ENCODE data around the gene PGBD5. TPM values are rescaled to one million over a fixed set of nuclear protein-coding genes. Genes with fewer than 3 reads are reported as not detected.

PGBD5 gene
- total RNA-seq, 1 donor from 2014 or later, result 0.07 TPM

GRCh38 chr1:230326971-230327891 lies 98.9 kb downstream of the PGBD5 start:
- DNase-seq (ENCODE audit: low read depth, low spot score), result no peak

DNA sequence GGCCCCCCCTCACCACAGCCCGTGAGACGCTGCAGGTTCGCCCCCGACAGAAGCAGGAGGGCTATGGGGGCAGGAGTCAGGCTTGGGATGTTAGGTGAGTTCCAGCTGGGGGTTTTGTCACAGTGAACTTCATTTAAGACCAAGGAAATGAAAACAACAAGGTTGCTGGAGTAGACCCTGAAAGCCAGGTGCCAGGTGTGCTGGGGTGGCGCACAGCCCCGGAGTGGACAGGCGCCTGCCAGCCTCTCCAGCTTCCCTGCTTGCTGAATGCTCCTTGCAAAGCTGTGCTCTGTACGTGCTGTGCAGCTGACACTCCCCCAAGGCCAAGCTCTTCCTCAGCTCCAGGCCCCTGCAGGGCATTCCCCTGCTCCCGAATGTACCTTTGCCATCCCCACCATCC lies 102.4 kb downstream of the PGBD5 start:
- DNase-seq (ENCODE audit: low read depth, low spot score), result no peak

DNA sequence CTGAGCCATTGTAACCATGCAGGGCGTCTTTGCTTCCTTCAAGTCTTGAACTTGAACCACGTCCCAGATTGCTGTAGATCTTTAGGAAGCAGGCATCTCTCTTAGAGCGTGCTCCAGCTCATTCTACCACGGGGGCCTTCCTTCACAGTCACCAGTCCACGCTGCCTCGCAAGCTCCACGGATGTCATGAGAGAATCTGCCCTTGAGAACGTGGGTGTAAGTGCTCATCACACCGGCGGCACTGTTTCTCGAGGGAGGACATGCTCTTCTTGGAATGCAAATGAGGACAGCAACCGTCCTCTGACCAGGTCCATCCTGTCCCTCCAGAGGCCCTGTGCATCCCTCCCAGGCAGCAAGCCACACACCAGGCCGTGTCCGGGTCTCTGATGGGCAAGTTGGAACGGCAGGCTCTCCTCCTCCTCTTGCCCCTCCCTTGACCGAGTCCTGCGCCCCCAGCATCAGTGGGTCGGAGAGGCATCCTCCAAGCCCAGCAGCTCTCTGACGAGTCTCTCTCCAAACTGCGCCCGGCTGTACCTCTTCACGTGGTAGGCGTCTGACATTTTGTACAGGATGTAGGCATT lies 103.1 kb downstream of the PGBD5 start:
- DNase-seq (ENCODE audit: low read depth, low spot score), result no peak

GRCh38 chr1:230322421-230322756 lies 103.7 kb downstream of the PGBD5 start:
- no peak for DNase-seq (ENCODE audit: low read depth, low spot score)

DNA sequence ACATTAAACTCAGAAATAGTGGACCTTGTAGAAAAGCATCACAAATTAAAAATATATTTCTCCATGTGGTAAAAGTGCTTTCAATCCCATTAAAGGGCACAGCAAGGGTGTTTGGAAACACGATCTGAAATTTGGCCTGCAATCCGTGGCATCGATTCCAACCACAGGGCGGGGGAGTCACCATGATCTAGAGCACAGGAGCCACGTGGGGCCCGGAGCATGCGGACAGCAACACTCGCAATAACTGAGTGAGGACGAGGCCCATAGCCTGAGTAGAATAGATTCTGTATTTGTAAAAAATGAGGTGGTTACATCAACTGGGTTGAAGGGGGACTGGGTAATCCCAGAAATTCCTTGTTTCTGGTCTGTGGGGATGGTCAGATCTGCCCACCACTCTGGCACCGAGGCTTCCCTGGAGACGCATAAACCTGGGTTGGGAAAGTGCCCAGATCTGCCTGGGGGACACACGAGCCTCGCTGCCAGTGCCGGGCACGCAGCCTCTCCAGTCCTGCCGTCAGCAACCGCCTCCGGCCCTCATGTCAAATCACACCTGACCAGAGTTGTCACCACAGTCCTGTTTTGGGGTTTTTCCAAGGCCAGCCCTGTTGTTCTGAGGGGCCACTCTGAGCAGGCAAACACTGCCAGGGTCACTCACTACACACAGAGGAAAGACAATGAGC lies 104.3 kb downstream of the PGBD5 start:
- no peak for DNase-seq (ENCODE audit: low read depth, low spot score)

- DNase-seq (ENCODE audit: low read depth, low spot score), result no peak
Observed at GRCh38 chr1:230321341-230321740, 104.8 kb downstream of the PGBD5 start.

DNA sequence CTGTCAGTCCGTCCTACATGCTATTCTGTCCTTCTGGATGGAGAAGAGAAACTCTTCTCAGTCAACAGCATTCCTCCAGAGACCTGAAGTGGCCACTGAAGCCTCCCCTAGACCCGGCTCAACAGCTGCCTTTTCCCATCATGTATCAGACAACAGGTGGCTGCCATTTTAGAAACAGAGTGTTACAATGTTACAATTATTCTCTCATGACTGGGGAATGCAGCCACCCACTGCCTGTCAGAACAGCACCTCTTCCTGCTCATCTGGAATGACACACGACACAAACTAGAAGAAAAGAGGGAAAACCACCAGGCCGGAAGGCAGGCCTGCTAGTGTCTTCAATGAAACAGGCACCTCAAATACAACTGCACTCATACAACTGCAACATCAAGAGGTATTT lies 105.3 kb downstream of the PGBD5 start:
- no peak for DNase-seq (ENCODE audit: low read depth, low spot score)

DNA sequence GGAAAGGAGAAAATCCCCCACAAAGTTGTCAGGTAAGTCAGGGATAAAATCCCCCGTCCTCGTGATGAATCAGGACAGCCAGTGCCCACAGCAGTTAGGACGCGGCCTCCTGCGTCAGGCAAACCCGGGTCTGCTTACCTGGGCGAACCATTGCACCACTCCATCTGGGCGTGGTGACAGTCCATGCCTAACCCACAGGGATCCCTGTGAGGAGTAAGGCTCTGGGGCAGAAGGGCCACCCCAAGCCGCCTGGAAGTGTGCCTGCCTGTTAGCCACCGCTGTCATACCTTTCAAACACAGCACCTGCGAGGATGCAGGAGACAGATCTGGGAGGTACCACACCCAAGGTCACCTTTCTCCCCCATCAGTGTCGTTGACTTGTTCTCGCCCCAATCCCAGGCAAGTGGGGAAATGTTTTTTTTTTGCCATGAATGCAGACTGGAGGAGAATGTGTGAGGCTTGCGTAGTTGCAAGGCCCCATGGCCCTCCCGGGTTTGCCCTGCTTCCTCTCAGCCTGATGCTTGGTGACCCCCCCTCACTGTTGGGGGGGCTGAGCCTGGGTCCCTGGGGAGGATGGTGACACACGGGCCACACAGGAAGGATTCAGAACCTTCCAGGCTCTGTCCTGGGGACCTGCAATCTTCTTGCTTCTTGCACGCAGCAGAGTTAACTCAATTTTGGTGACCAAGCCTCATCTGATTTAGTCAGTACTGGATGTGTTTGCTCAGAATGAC lies 107.0 kb downstream of the PGBD5 start:
- DNase-seq (ENCODE audit: low read depth, low spot score), result no peak

GRCh38 chr1:230317823-230318819 lies 108.0 kb downstream of the PGBD5 start:
- no peak for DNase-seq (ENCODE audit: low read depth, low spot score)

DNA sequence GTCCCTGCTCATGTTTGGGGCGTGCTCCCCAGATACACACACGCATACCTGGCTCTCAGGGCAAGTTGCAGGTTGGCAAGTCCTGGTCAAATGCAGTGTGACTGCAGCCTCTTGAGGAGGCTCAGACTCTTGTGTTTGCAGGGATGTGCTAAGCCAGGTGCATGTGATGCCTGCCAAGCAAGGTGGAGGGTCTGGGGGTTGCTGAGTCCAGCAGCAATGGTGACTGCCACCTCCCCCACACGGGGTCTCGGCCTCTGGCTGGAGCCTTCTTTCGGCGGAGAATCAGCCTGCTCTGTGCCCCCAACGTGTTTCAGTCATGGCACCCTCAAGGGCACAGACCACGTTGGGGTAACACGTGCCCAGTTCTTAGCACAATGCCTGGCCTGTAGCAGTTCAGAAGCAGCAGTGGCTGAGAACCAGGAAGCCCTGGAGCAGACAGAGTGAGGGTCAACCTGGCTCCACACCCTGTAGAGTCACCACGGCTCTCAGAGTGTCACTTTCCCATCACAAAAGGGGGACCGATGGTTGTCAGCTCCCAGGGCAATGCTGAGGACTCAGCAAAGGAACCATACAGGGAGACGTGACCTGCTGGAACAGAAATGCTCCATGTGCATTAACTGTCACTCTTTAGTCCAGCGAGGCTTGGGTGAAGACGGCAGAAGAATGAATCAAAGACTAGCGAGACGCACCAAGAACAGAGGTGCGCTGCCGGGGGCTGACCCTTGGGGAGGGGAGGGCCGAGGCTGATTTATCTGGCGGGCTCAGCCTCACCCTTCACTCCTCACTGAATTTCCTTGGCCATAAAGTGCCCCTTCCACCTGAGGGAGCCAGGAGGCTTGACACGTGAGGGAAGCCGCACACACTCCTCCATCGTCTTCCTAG lies 109.0 kb downstream of the PGBD5 start:
- no peak for DNase-seq (ENCODE audit: low read depth, low spot score)

DNA sequence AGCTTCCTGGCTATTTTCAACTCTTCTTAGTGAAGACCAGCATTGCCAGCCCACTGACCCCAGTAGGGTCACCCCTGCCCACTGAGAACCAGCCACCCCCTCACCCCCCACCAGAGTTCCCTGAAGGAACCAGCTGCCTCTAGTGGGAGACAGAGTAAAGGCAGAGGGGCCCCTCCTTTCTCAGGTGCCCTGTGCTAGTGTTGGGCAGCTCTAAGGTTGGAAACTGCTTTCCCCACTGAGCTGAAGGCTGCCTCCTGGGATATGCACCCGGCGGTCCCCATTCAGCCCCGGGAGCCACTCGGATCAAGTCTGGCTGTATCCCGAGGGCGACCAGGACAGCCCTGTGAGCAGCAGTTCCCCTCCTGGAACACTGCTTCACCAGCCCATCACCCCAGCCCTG lies 111.0 kb downstream of the PGBD5 start:
- no peak for DNase-seq (ENCODE audit: low read depth, low spot score)

DNA sequence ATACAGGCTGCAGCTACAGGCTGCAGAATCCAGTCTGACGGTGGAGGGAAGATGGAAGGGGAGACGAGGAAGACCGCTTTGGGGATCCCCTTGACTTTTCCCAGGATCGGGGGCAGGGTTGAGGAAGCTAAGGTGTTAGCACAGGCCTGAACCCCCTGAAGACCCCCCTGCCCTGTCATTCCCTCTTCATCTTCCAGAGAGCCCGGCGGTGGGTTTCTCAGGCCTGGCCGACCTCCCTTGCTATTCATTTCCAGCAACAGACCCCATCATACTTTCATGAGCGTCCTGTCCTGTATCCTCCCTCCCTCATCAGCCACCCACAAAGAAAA lies 112.0 kb downstream of the PGBD5 start:
- no peak for DNase-seq (ENCODE audit: low read depth, low spot score)

- no peak for DNase-seq (ENCODE audit: low read depth, low spot score)
Observed at GRCh38 chr1:230313453-230314141, 112.5 kb downstream of the PGBD5 start.

- DNase-seq (ENCODE audit: low read depth, low spot score), result no peak
Observed at GRCh38 chr1:230312676-230313075, 113.5 kb downstream of the PGBD5 start.

GRCh38 chr1:230310381-230311163 lies 115.6 kb downstream of the PGBD5 start:
- peak; percentile 29 for DNase-seq (ENCODE audit: low read depth, low spot score)

DNA sequence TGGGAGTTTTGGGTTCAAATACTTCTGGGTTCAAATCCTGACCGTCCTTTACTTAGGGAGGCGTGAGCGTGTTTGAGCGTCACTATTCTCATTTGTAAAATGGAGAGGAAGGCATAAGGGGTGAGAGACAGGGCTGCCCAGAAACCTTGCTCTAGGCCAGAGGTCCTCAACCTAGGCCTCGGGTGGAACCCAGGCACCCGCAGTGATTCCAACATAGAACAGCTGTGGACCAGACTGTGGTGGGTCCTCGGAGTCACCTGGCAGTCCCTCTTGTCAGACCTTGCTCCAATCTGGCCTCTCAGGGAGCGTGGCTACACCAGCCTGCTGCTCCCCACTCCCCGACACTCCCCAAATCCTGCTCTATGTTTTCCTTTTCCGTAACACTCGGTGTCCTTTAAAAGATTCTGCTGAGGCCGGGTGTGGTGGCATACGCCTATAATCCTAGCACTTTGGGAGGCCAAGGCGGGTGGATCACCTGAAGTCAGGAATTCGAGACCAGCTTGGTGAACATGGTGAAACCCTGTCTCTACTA lies 116.4 kb downstream of the PGBD5 start:
- DNase-seq (ENCODE audit: low read depth, low spot score), result no peak

- no peak for DNase-seq (ENCODE audit: low read depth, low spot score)
Observed at GRCh38 chr1:230308821-230309220, 117.3 kb downstream of the PGBD5 start.

- DNase-seq (ENCODE audit: low read depth, low spot score), result peak; percentile 83
Observed at GRCh38 chr1:230308039-230308438, 118.1 kb downstream of the PGBD5 start.
